Neuronal stem cell (in vitro differentiated cells): ENCODE results near the gene PDE7B.
A peak's percentile ranks its signal among the peaks of the same experiment; 100 is the strongest.

Experiments used
- DNase-seq: peaks from one replicate; pipeline ENCODE4 v3.0.0-alpha.2; 2013; ENCODE audit warnings: low spot score
- H2AFZ ChIP-seq: one replicate; pipeline ENCODE4 v1.6.1; 2013; ENCODE audit warnings: mild to moderate bottlenecking, low read length, inconsistent platforms
- H2AK5ac ChIP-seq: 2 replicates; pipeline ENCODE4 v1.6.1; 2013; ENCODE audit warnings: low read depth, mild to moderate bottlenecking, inconsistent platforms, low read length, moderate library complexity, mixed read lengths
- H2BK120ac ChIP-seq: 2 replicates; pipeline ENCODE4 v1.6.1; 2013; ENCODE audit warnings: low read depth, mild to moderate bottlenecking, inconsistent platforms, low read length, moderate library complexity, mixed read lengths
- H2BK12ac ChIP-seq: one replicate; pipeline ENCODE4 v1.6.1; 2013; ENCODE audit warnings: low read length, inconsistent platforms
- H2BK15ac ChIP-seq: 2 replicates; pipeline ENCODE4 v1.6.1; 2013; ENCODE audit warnings: mild to moderate bottlenecking, low read length, inconsistent platforms, mixed read lengths
- H2BK5ac ChIP-seq: one replicate; pipeline ENCODE4 v1.6.1; 2013; ENCODE audit warnings: inconsistent platforms, mild to moderate bottlenecking, low read length, moderate library complexity
- H3K14ac ChIP-seq: one replicate; pipeline ENCODE4 v1.6.1; 2013; ENCODE audit warnings: low read length, inconsistent platforms
- H3K18ac ChIP-seq: 2 replicates; pipeline ENCODE4 v1.6.1; 2013; ENCODE audit warnings: low read length, inconsistent platforms
- H3K23ac ChIP-seq: 2 replicates; pipeline ENCODE4 v1.6.1; 2013; ENCODE audit warnings: low read depth, mild to moderate bottlenecking, mixed read lengths, low read length, inconsistent platforms; ENCODE audit not compliant: poor library complexity
- H3K27ac ChIP-seq: replicated peaks from 3 replicates; pipeline ENCODE4 v1.5.1; 2013; ENCODE audit warnings: low read length, inconsistent platforms
- H3K27me3 ChIP-seq, 3 experiments: 2 replicates each; pipeline ENCODE4 v1.6.1; 2013; ENCODE audit warnings: low read length in 3 of 3, mild to moderate bottlenecking in 2 of 3, inconsistent platforms in 1 of 3, low read depth in 1 of 3, mixed read lengths in 1 of 3, moderate library complexity in 1 of 3; ENCODE audit not compliant: control insufficient read depth in 3 of 3, insufficient read depth in 3 of 3
- H3K36me3 ChIP-seq, 2 donors: replicated peaks in 1 of 2; 2 replicates each; pipeline ENCODE4 v1.6.1; 2013; ENCODE audit warnings: low read length in 2 of 2; ENCODE audit not compliant: control insufficient read depth in 2 of 2, insufficient read depth in 2 of 2
- H3K4ac ChIP-seq: 2 replicates; pipeline ENCODE4 v1.6.1; 2013; ENCODE audit warnings: inconsistent platforms, mild to moderate bottlenecking, low read length, moderate library complexity
- H3K4me1 ChIP-seq, 2 donors: 1 replicate in 1 of 2; 2 replicates in 1 of 2; pipeline ENCODE4 v1.6.1; 2013; ENCODE audit warnings: low read length in 2 of 2, low read depth in 1 of 2; ENCODE audit not compliant: control insufficient read depth in 2 of 2, insufficient read depth in 1 of 2
- H3K4me2 ChIP-seq: one replicate; pipeline ENCODE4 v1.6.1; 2013; ENCODE audit warnings: mild to moderate bottlenecking, low read length, inconsistent platforms; ENCODE audit not compliant: insufficient read depth, poor library complexity, severe bottlenecking
- H3K4me3 ChIP-seq, 2 donors: 2 replicates each; pipeline ENCODE4 v1.5.1; 2013; ENCODE audit warnings: low read length in 2 of 2, mild to moderate bottlenecking in 2 of 2, inconsistent platforms in 1 of 2, moderate library complexity in 1 of 2
- H3K79me1 ChIP-seq: one replicate; pipeline ENCODE4 v1.6.1; 2013; ENCODE audit warnings: low read depth, mild to moderate bottlenecking, inconsistent platforms, low read length, moderate library complexity
- H3K9ac ChIP-seq: one replicate; pipeline ENCODE4 v1.6.1; 2013; ENCODE audit warnings: mild to moderate bottlenecking, low read depth, low read length, inconsistent platforms; ENCODE audit not compliant: poor library complexity
- H3K9me3 ChIP-seq, 2 donors: replicated peaks in 1 of 2; 2 replicates each; pipeline versions ENCODE3 to v1.6.1; 2013; ENCODE audit warnings: low read length in 2 of 2, mild to moderate bottlenecking in 2 of 2, inconsistent platforms in 1 of 2, low read depth in 1 of 2, mixed read lengths in 1 of 2, moderate library complexity in 1 of 2; ENCODE audit not compliant: control insufficient read depth in 2 of 2, insufficient read depth in 1 of 2
- H4K8ac ChIP-seq: one replicate; pipeline ENCODE4 v1.6.1; 2013; ENCODE audit warnings: low read depth, mild to moderate bottlenecking, inconsistent platforms, low read length, moderate library complexity
- H4K91ac ChIP-seq: one replicate; pipeline ENCODE4 v1.6.1; 2013; ENCODE audit warnings: low read length, low read depth, mild to moderate bottlenecking, inconsistent platforms; ENCODE audit not compliant: poor library complexity
- WGBS, 2 donors: extraction: QIAGEN DNeasy Blood & Tissue Kit; methylation state at CpG; one replicate each; pipeline ENCODE4 v1.1.7; 2013; ENCODE audit warnings: missing lambda C conversion rate in 2 of 2, mixed read lengths in 1 of 2; ENCODE audit not compliant: insufficient read length in 2 of 2, insufficient replicate concordance in 1 of 2; ENCODE audit errors: extremely low coverage in 2 of 2; 5-methylcytosine and 5-hydroxymethylcytosine counted together

PDE7B gene

GRCh38 chr6:135826236-135826804 lies 25.2 kb upstream of the PDE7B start:
- Histone ChIP-seq H3K23ac (no peak overlapping the region), H3K4me2 (no peak overlapping the region), H3K27me3 (no peaks in the 10 kb centered on the region), H3K4ac (no peak overlapping the region), H2BK15ac (no peak overlapping the region), H4K91ac (no peak overlapping the region), H3K14ac (no peak overlapping the region), H2BK5ac (no peak overlapping the region), H3K4me3 (peak overlapping the region in 1 of 2 donors; percentile 3), H2AFZ (peak overlapping the region; percentile 70), H3K4me1 (peaks cover 3 to 10% of the 10 kb centered on the region in 2 donors), H3K9ac (no peak overlapping the region), H3K9me3 (no peaks in the 10 kb centered on the region), H4K8ac (no peak overlapping the region), H2BK12ac (no peak overlapping the region), H3K18ac (no peak overlapping the region), H3K27ac (no peak overlapping the region), H3K36me3 (no peaks in the 10 kb centered on the region), H2BK120ac (no peak overlapping the region), H2AK5ac (no peak overlapping the region), H3K79me1 (no peaks in the 10 kb centered on the region)
- no CpG with 5 or more reads among the region's 6 CpGs for WGBS, 2 donors
- DNase-seq: no peak

DNA sequence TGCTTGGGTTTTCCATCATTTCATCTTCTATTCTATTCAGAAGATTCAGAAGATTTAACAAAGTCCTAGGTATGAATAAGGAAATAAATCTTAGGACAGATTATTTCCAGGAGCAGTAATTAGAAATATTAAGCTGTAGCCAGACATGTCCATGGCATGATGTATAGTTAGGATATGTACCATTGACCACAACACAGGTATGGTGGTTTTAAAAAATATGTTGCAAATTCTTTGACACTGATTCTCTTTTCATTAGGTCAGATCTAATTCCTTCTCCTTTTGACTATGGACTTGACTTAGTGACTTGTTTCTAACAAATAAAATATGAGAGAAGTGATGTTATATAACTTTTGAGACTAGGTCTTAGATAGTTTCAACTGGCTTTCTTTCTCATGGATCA lies 23.5 kb upstream of the PDE7B start:
- no peaks in the 10 kb centered on the region for H3K27me3 ChIP-seq
- no peak overlapping the region for H4K91ac ChIP-seq
- H3K18ac ChIP-seq: no peak overlapping the region
- H3K4me3 ChIP-seq: no peak overlapping the region
- peaks cover 3 to 10% of the 10 kb centered on the region in 2 donors for H3K4me1 ChIP-seq
- H3K14ac ChIP-seq: no peak overlapping the region
- no peak overlapping the region for H3K4ac ChIP-seq
- no peak overlapping the region for H3K27ac ChIP-seq
- no peak overlapping the region for H3K4me2 ChIP-seq
- no peaks in the 10 kb centered on the region for H3K36me3 ChIP-seq
- no peak overlapping the region for H3K9ac ChIP-seq
- H2BK5ac ChIP-seq: no peak overlapping the region
- H3K79me1 ChIP-seq: no peaks in the 10 kb centered on the region
- no peak overlapping the region for H2BK12ac ChIP-seq
- H3K23ac ChIP-seq: no peak overlapping the region
- DNase-seq: no peak
- no peak overlapping the region for H4K8ac ChIP-seq
- H2AFZ ChIP-seq: no peak overlapping the region
- H2AK5ac ChIP-seq: no peak overlapping the region
- no peaks in the 10 kb centered on the region for H3K9me3 ChIP-seq
- no peak overlapping the region for H2BK120ac ChIP-seq
- H2BK15ac ChIP-seq: no peak overlapping the region

GRCh38 chr6:135830452-135830881 lies 21.0 kb upstream of the PDE7B start:
- no peak overlapping the region for H2BK5ac ChIP-seq
- H3K27me3 ChIP-seq: no peaks in the 10 kb centered on the region
- no peaks in the 10 kb centered on the region for H3K36me3 ChIP-seq
- no peak overlapping the region for H4K91ac ChIP-seq
- no peak overlapping the region for H3K9ac ChIP-seq
- WGBS, 2 donors: no CpG with 5 or more reads among the region's 5 CpGs
- H3K4me2 ChIP-seq: no peak overlapping the region
- H3K4me1 ChIP-seq: peaks cover 3 to 10% of the 10 kb centered on the region in 2 donors
- no peak overlapping the region for H2AK5ac ChIP-seq
- DNase-seq: no peak
- H2BK120ac ChIP-seq: no peak overlapping the region
- no peaks in the 10 kb centered on the region for H3K9me3 ChIP-seq
- no peak overlapping the region for H4K8ac ChIP-seq
- no peak overlapping the region for H3K18ac ChIP-seq
- no peak overlapping the region for H3K23ac ChIP-seq
- H2BK15ac ChIP-seq: no peak overlapping the region
- no peak overlapping the region for H2BK12ac ChIP-seq
- H3K27ac ChIP-seq: no peak overlapping the region
- H3K4ac ChIP-seq: no peak overlapping the region
- H3K14ac ChIP-seq: no peak overlapping the region
- no peak overlapping the region for H3K4me3 ChIP-seq
- H3K79me1 ChIP-seq: no peaks in the 10 kb centered on the region
- H2AFZ ChIP-seq: no peak overlapping the region

DNA sequence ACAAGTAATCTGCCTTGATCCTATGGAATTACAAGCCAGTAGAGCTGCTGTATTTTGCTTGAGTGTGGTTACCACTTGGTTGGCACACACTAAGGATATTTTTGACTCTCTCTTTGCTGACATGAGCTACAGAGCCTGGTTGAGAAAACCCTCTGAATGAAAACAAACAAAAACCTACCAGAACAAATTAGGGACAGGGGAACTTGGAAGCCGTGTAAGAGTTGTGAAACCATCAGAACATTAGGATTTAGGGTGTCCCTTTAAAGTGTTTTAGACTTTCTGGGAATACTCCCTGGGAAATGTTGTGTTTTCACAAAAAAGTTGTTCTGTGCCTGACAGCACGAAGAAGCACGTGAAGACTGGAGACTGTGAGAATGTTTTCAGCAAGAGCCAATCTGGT lies 20.5 kb upstream of the PDE7B start:
- Histone ChIP-seq H3K4ac (no peak overlapping the region), H3K36me3 (no peaks in the 10 kb centered on the region), H3K14ac (no peak overlapping the region), H2AK5ac (no peak overlapping the region), H2BK15ac (no peak overlapping the region), H3K23ac (no peak overlapping the region), H2AFZ (no peak overlapping the region), H3K4me2 (no peak overlapping the region), H4K8ac (no peak overlapping the region), H2BK12ac (no peak overlapping the region), H3K18ac (no peak overlapping the region), H2BK5ac (no peak overlapping the region), H3K9me3 (no peaks in the 10 kb centered on the region), H3K79me1 (no peaks in the 10 kb centered on the region), H3K27ac (no peak overlapping the region), H3K4me1 (peaks cover 3 to 8% of the 10 kb centered on the region in 2 donors), H2BK120ac (no peak overlapping the region), H3K4me3 (no peak overlapping the region), H3K27me3 (no peaks in the 10 kb centered on the region), H3K9ac (no peak overlapping the region), H4K91ac (no peak overlapping the region)
- no CpG with 5 or more reads among the region's 3 CpGs for WGBS, 2 donors
- DNase-seq: no peak
